OCI-LY7 (cell line): ENCODE measurements around the gene SOWAHD. TPM values are rescaled to one million over a fixed set of nuclear protein-coding genes. Genes with fewer than 3 reads are reported as not detected.

Experiments
- BruUV-seq: library from RNA; stranded (reverse); fragments of 400-500 nt; replicated peaks from 2 replicates; lab custom pipeline; 2021; lab: Mats Ljungman, UMichigan
- CTCF ChIA-PET: fragments of 300-600 bp; sonication (Branson Sonifier 250); formaldehyde crosslinking; loops from one replicate; lab custom pipeline; 2022; ENCODE audit warnings: antibody characterized with exemption; ENCODE audit not compliant: unreplicated experiment; lab: Charles Lee
- POLR2A ChIA-PET: fragments of 300-600 bp; sonication (Branson Sonifier 250); formaldehyde crosslinking; loops from one replicate; lab custom pipeline; 2022; ENCODE audit warnings: antibody characterized with exemption; lab: Charles Lee
- DNase-seq: peaks from one replicate; pipeline ENCODE4 v3.0.0-alpha.2; 2015; ENCODE audit warnings: low spot score
- H2AFZ ChIP-seq: fragments of 200-600 bp; sonication (generic), shearing (Covaris generic); 2 replicates; pipeline ENCODE4 v1.6.1; 2014; ENCODE audit warnings: mild to moderate bottlenecking, antibody characterized with exemption, low read length, moderate library complexity
- H3K27ac ChIP-seq: fragments of 200-600 bp; sonication (generic); 2 replicates; pipeline ENCODE4 v1.5.1; 2014; ENCODE audit warnings: mixed run types, low read depth, mild to moderate bottlenecking, moderate library complexity, low read length, inconsistent platforms; ENCODE audit not compliant: poor library complexity, severe bottlenecking
- H3K36me3 ChIP-seq: fragments of 200-600 bp; sonication (generic); 2 replicates; pipeline ENCODE4 v1.6.1; 2014; ENCODE audit warnings: mild to moderate bottlenecking, antibody characterized with exemption, low read length, moderate library complexity, mixed read lengths; ENCODE audit not compliant: insufficient read depth
- H3K4me1 ChIP-seq: fragments of 200-600 bp; sonication (generic); 2 replicates; pipeline ENCODE4 v1.5.1; 2014; ENCODE audit warnings: mild to moderate bottlenecking, low read length; ENCODE audit not compliant: insufficient read depth, poor library complexity, severe bottlenecking
- H3K4me2 ChIP-seq: fragments of 200-600 bp; sonication (generic); 2 replicates; pipeline ENCODE4 v1.6.1; 2014; ENCODE audit warnings: mild to moderate bottlenecking, low read length
- H3K4me3 ChIP-seq: fragments of 200-600 bp; sonication (generic); 2 replicates; pipeline ENCODE4 v1.5.1; 2014; ENCODE audit warnings: mild to moderate bottlenecking, low read depth, low read length; ENCODE audit not compliant: poor library complexity, severe bottlenecking
- H3K79me2 ChIP-seq: fragments of 200-600 bp; sonication (generic); 2 replicates; pipeline ENCODE4 v1.6.1; 2016; ENCODE audit warnings: low read depth, mild to moderate bottlenecking, low read length, moderate library complexity, mixed read lengths; ENCODE audit not compliant: insufficient read depth
- H3K9me2 ChIP-seq: fragments of 200-600 bp; sonication (generic); 2 replicates; pipeline ENCODE4 v1.6.1; 2016; ENCODE audit warnings: mild to moderate bottlenecking, low read length, mixed read lengths; ENCODE audit not compliant: insufficient read depth
- H3K9me3 ChIP-seq: fragments of 200-600 bp; sonication (generic); 2 replicates; pipeline ENCODE4 v1.6.1; 2014; ENCODE audit warnings: mild to moderate bottlenecking, mixed run types, low read length, mixed read lengths
- H4K20me1 ChIP-seq: fragments of 200-600 bp; sonication (generic); 2 replicates; pipeline ENCODE4 v1.6.1; 2014; ENCODE audit warnings: mild to moderate bottlenecking, antibody characterized with exemption, low read length, moderate library complexity, mixed read lengths; ENCODE audit not compliant: insufficient read depth
- CTCF ChIP-seq: fragments of 200-600 bp; sonication (generic); conservative IDR thresholded peaks from 2 replicates; pipeline ENCODE4 v1.5.1; 2014; ENCODE audit warnings: mild to moderate bottlenecking, antibody characterized with exemption, low read length, moderate library complexity, mixed read lengths
- EZH2phosphoT487 ChIP-seq: fragments of 200-600 bp; sonication (generic); IDR thresholded peaks from 2 replicates; pipeline ENCODE4 v1.6.1; 2018; ENCODE audit warnings: low read depth, borderline replicate concordance, mild to moderate bottlenecking, mixed run types, antibody characterized with exemption, low read length, moderate library complexity, mixed read lengths
- intact Hi-C: fragments of 100-400 bp; cut with micrococcal nuclease; formaldehyde crosslinking; loops from one replicate; pipeline ENCODE4 v1.10.0; 2022; ENCODE audit not compliant: unreplicated experiment
- total RNA-seq, 2 experiments: library from RNA; depleted of rRNA in 1 of 2; stranded (reverse); fragments of >200 nt in 1 of 2; shearing (Covaris generic) in 1 of 2; gene quantifications; 2 replicates each; pipeline ENCODE4 v1.2.3, GENCODE V29; 2014 to 2022

Gene SOWAHD
- total RNA-seq, 2 experiments from 2014 or later: 0.29 TPM; not detected in 1

GRCh38 chrX:119735467-119735866 lies 22.9 kb upstream of the SOWAHD start:
- Histone ChIP-seq H3K4me1 (no peaks in the 10 kb centered on the region), H3K36me3 (no peaks in the 10 kb centered on the region), H3K4me2 (no peak overlapping the region), H4K20me1 (no peaks in the 10 kb centered on the region), H2AFZ (no peak overlapping the region), H3K9me2 (no peaks in the 10 kb centered on the region), H3K79me2 (no peaks in the 10 kb centered on the region), H3K27ac (no peak overlapping the region), H3K9me3 (no peaks in the 10 kb centered on the region), H3K4me3 (no peak overlapping the region)
- no peak for DNase-seq
- no TSS peak for BruUV-seq
- no peak for TF ChIP-seq EZH2phosphoT487
- TF ChIP-seq CTCF: no peak
- intact Hi-C loops: no loop called here
- CTCF ChIA-PET: no interaction called here
- POLR2A ChIA-PET: interaction anchor here (1.0 kb wide), 1 partner anchor 25 kb away, joined by 3 read pairs; no protein-coding TSS in a partner anchor

GRCh38 chrX:119736206-119736764 lies 22.1 kb upstream of the SOWAHD start:
- CTCF ChIA-PET: no interaction called here
- no peak overlapping the region for H2AFZ ChIP-seq
- intact Hi-C loops: no loop called here

More at GRCh38 chrX:119736206-119736764, 22.1 kb upstream of the SOWAHD start:
- Histone ChIP-seq H3K27ac (no peak overlapping the region), H3K36me3 (no peaks in the 10 kb centered on the region), H3K4me1 (no peaks in the 10 kb centered on the region), H3K79me2 (no peaks in the 10 kb centered on the region), H3K4me2 (no peak overlapping the region), H4K20me1 (no peaks in the 10 kb centered on the region), H3K9me2 (no peaks in the 10 kb centered on the region), H3K4me3 (no peak overlapping the region), H3K9me3 (no peaks in the 10 kb centered on the region)
- TF ChIP-seq CTCF (no peak), EZH2phosphoT487 (no peak)
- no TSS peak for BruUV-seq
- POLR2A ChIA-PET: no interaction called here
- DNase-seq: no peak
